SK-N-SH treated with all-trans-retinoic acid at 6 μM for 48 hours (cell line): ENCODE data around the gene ULK1.

Experiments
- ATAC-seq: fragments of 200-7000 bp; cut with Tn5 transposase; 3 replicates; pipeline ENCODE4 v1.9.1; 2020; ENCODE audit warnings: mild to moderate bottlenecking, moderate library complexity
- ARNTL ChIP-seq: fragments of 450-650 bp; formaldehyde crosslinking; IDR thresholded peaks from 2 replicates; pipeline ENCODE4 v1.5.0; 2020; ENCODE audit warnings: low read depth, mild to moderate bottlenecking, moderate library complexity, borderline replicate concordance
- BACH2 ChIP-seq: fragments of 250-450 bp; sonication (Bioruptor Pico); IDR thresholded peaks from 2 replicates; pipeline ENCODE4 v1.9.0; 2021; ENCODE audit warnings: mild to moderate bottlenecking, borderline replicate concordance
- CREB5 ChIP-seq: fragments of 250-450 bp; sonication (Bioruptor Pico); IDR thresholded peaks from 2 replicates; pipeline ENCODE4 v1.5.1; 2020; ENCODE audit warnings: low read depth, mild to moderate bottlenecking, moderate library complexity
- CSDC2 ChIP-seq: fragments of 250-450 bp; sonication (Bioruptor Pico); IDR thresholded peaks from 2 replicates; pipeline ENCODE4 v1.5.0; 2020; ENCODE audit warnings: mild to moderate bottlenecking, moderate library complexity
- CSRNP3 ChIP-seq: fragments of 250-450 bp; sonication (Bioruptor Pico); IDR thresholded peaks from 2 replicates; pipeline ENCODE4 v1.5.1; 2021; ENCODE audit warnings: mild to moderate bottlenecking, moderate library complexity
- ESRRG ChIP-seq: fragments of 250-450 bp; sonication (Bioruptor Pico); IDR thresholded peaks from 2 replicates; pipeline ENCODE4 v1.6.1; 2021; ENCODE audit warnings: mild to moderate bottlenecking
- GLIS3 ChIP-seq: fragments of 250-450 bp; sonication (Bioruptor Pico); IDR thresholded peaks from 2 replicates; pipeline ENCODE4 v1.5.0; 2020; ENCODE audit warnings: mild to moderate bottlenecking, moderate library complexity
- ISL1 ChIP-seq: fragments of 250-450 bp; sonication (Bioruptor Pico); IDR thresholded peaks from 2 replicates; pipeline ENCODE4 v2.1.2; 2022; ENCODE audit warnings: mild to moderate bottlenecking, moderate library complexity
- OSR1 ChIP-seq: fragments of 250-450 bp; sonication (Bioruptor Pico); IDR thresholded peaks from 2 replicates; pipeline ENCODE4 v1.8.0; 2022; ENCODE audit warnings: moderate library complexity, mild to moderate bottlenecking, inconsistent platforms
- PATZ1 ChIP-seq: fragments of 250-450 bp; sonication (Bioruptor Pico); IDR thresholded peaks from 2 replicates; pipeline ENCODE4 v1.8.0; 2020; ENCODE audit warnings: mild to moderate bottlenecking, moderate library complexity, borderline replicate concordance
- POU6F1 ChIP-seq: fragments of 250-450 bp; sonication (Bioruptor Pico); IDR thresholded peaks from 2 replicates; pipeline ENCODE4 v1.8.0; 2021; ENCODE audit warnings: low read depth, mild to moderate bottlenecking, moderate library complexity, borderline replicate concordance
- PPARA ChIP-seq: fragments of 250-450 bp; sonication (Bioruptor Pico); IDR thresholded peaks from 2 replicates; pipeline ENCODE4 v1.5.0; 2020; ENCODE audit warnings: mild to moderate bottlenecking, borderline replicate concordance
- RARB ChIP-seq: fragments of 250-450 bp; sonication (Bioruptor Pico); IDR thresholded peaks from 2 replicates; pipeline ENCODE4 v1.8.0; 2021; ENCODE audit warnings: mild to moderate bottlenecking, moderate library complexity
- SNAI2 ChIP-seq: fragments of 250-450 bp; sonication (Bioruptor Pico); IDR thresholded peaks from 2 replicates; pipeline ENCODE4 v1.5.0; 2020; ENCODE audit warnings: mild to moderate bottlenecking, moderate library complexity
- TOX ChIP-seq: fragments of 250-450 bp; sonication (Bioruptor Pico); IDR thresholded peaks from 2 replicates; pipeline ENCODE4 v1.8.0; 2021; ENCODE audit warnings: mild to moderate bottlenecking, moderate library complexity, borderline replicate concordance
- TSHZ2 ChIP-seq: fragments of 250-450 bp; sonication (Bioruptor Pico); IDR thresholded peaks from 2 replicates; pipeline ENCODE4 v1.5.0; 2020; ENCODE audit warnings: mild to moderate bottlenecking, moderate library complexity
- ZC3H10 ChIP-seq: fragments of 250-450 bp; sonication (Bioruptor Pico); IDR thresholded peaks from 2 replicates; pipeline ENCODE4 v1.5.1; 2021; ENCODE audit warnings: mild to moderate bottlenecking, moderate library complexity
- ZFP3 ChIP-seq: fragments of 250-450 bp; sonication (Bioruptor Pico); IDR thresholded peaks from 2 replicates; pipeline ENCODE4 v1.5.0; 2020; ENCODE audit warnings: mild to moderate bottlenecking, moderate library complexity
- ZFP30 ChIP-seq: fragments of 450-650 bp; formaldehyde crosslinking; IDR thresholded peaks from 2 replicates; pipeline ENCODE4 v1.5.0; 2022; ENCODE audit warnings: mild to moderate bottlenecking, moderate library complexity
- ZNF565 ChIP-seq: fragments of 450-650 bp; formaldehyde crosslinking; conservative IDR thresholded peaks from 2 replicates; pipeline ENCODE4 v1.5.0; 2020; ENCODE audit warnings: low read depth, mild to moderate bottlenecking, moderate library complexity
- ZNF70 ChIP-seq: fragments of 450-650 bp; formaldehyde crosslinking; IDR thresholded peaks from 2 replicates; pipeline ENCODE4 v1.5.0; 2020; ENCODE audit warnings: mild to moderate bottlenecking, moderate library complexity

ULK1 gene

GRCh38 chr12:131848753-131849152, 45.7 kb upstream of the ULK1 start:
- ATAC-seq = no peak
- TF ChIP-seq ZNF565 (no peak), ESRRG (CRISPR knock-in tag) (no peak), RARB (CRISPR knock-in tag) (no peak), BACH2 (CRISPR knock-in tag) (no peak), CSRNP3 (no peak), CSDC2 (CRISPR knock-in tag) (no peak), ZFP3 (no peak), ZNF70 (CRISPR knock-in tag) (no peak), ARNTL (CRISPR knock-in tag) (no peak), PPARA (no peak), GLIS3 (no peak), CREB5 (CRISPR knock-in tag) (no peak), ZC3H10 (CRISPR knock-in tag) (no peak), POU6F1 (CRISPR knock-in tag) (no peak), PATZ1 (no peak), ISL1 (CRISPR knock-in tag) (no peak), ZFP30 (CRISPR knock-in tag) (no peak), SNAI2 (CRISPR knock-in tag) (no peak), OSR1 (CRISPR knock-in tag) (no peak), TSHZ2 (CRISPR knock-in tag) (no peak)

GRCh38 chr12:131849700-131850553, 44.5 kb upstream of the ULK1 start:
- TF ChIP-seq ZNF70 (CRISPR knock-in tag) (no peak), ISL1 (CRISPR knock-in tag) (no peak), ESRRG (CRISPR knock-in tag) (no peak), OSR1 (CRISPR knock-in tag) (no peak), PPARA (no peak), GLIS3 (no peak), TOX (CRISPR knock-in tag) (no peak), CSDC2 (CRISPR knock-in tag) (no peak)
- ATAC-seq = no peak
